GM19372 (cell line): Measurements from ENCODE around the gene IFIH1.

ENCODE experiments used
- ATAC-seq: cut with Tn5 transposase; IDR thresholded peaks from one replicate; pipeline ENCODE4 v1.9.1; 2021; ENCODE audit warnings: mild to moderate bottlenecking, low read depth, moderate library complexity; ENCODE audit not compliant: unreplicated experiment

IFIH1 gene

DNA sequence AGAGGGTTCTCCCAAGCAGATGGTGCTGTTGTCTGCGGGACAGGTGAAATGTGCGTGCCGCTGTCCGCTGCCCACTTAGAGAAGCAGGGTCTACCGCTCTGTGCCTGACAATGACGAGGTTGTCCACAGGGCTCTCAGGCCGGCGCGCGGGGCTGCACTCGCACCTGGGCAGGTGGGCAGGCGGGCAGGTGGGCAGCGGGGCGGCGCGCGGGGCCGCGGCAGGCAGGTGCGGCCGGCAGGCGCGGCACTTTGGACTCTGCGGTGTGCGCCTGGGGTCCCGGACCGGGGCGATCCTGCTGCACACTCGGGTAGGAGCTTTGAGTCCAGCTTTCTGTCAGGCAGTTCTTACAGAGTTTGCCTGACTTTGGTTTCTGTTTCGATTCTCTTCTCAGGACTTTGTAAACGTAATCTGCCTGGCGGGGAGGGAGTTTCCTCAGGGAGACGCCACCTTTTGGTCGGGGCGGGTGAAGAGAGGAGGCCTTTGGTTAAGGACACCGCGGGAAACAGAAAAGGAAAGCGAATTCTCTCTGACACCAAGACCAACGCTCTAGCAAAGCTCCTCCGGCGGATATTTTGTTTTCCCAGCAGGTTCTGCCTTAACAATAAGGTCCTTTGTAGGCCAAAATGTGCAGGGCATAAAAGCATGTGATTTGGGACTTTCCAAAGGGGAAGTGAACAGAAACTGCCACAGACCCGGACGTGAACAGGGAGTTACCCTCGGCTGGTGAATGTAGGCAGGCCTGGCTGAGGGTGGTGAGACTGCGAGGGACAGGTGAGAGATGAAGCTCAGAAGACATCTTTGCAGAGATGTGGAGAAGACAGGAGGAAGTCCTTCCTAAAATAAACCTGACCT lies at the start of gene IFIH1:
IFIH1 (minus strand) TSS at position 357 of the 853 bp plus-strand sequence. CDS start 377 bp downstream, outside the sequence.
- peak; percentile 71 for ATAC-seq

DNA sequence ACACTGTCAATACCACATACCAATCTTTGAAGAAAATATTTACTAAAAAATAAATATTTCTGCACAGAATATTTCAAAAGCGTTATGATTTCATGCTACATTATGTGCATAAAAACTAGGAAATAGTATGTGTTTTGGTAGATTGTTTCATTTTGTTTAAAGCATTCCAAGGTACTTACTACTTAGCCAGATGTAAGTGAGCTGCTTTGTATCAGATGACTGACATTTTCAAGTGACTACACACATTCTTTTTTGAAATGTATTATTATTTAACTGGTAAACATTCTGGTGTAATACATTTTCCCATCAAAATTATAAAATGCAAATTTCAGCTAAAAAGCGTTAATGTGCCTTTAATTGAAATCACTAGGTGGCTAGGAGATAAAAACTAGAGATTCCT lies 46.9 kb upstream of the IFIH1 start:
- ATAC-seq, result no peak

DNA sequence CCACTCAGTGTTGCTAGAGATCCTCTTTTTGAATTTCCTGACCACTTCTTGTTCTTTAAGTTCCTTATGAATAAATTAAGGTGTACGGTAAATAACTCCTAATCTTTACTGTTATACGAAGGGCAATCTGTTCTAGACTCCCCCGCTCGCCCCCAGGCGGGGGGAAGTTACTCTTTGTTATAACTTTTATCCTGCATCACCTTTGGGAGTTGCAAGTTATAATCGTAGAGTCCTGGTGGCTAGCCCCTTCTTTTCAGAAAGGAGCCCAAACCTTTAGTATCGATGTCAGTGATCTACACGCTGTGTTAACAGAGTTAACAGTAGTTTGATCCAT lies 26.1 kb upstream of the IFIH1 start:
- ATAC-seq, result no peak

DNA sequence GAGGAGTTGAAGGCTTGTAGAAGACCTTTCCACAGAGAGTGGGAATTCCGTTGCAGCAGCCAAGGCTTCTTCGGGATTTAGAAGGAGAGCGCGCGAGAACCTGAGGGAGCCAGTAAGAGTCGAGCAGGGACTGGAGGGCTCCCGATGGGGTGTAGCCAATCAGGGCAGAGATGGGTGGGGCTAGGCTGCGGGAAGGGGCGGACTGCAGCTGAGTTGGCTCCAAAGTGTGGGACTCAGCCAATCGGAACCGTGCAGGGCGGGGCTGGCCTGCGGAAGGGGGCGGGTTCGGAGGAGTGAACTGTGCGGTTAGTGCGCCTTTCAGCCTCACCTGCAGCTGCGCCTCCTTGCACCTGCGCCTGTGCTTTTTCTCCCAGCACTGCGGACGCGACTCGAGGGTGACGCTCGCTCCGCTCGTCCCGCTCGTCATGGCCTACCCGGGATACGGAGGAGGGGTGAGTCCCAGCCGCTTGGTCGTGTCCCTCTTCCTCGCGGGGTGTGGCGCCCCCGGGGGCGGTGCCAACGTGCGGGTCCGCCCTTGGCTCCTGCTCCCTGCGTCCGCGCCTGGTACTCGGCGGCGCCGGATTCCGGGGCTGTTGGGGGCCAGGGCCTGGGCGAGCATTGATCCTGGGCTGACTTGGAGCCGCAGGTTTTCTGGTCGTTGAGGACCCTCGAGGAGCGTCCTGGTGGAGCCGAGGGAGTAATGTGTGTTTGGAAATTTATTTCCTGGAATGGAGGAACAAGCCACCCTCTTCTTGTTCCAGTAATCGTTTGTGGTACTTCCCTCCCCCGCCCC lies 25.5 kb upstream of the IFIH1 start, which contains the start of gene GCA:
GCA (plus strand) TSS at position 309 of the 793 bp plus-strand sequence; CDS start at position 426, 117 bp downstream.
- peak; percentile 96 for ATAC-seq

DNA sequence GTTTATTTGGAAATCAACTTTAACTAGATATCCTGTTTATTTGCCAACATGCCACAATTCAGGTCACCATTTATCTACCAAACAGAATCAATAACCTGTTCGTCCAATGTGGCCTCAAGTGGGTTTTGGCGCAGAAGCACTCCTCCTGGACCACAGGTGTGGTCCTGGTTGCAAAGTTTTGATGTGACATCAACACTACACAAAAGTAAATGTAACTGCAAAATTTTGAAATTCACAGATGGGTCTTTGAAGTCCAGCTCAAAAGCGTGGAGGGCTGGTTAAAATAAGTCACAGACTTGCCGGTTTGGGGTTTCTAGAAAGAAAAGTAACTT lies 25.0 kb upstream of the IFIH1 start:
- ATAC-seq, result peak; percentile 1

DNA sequence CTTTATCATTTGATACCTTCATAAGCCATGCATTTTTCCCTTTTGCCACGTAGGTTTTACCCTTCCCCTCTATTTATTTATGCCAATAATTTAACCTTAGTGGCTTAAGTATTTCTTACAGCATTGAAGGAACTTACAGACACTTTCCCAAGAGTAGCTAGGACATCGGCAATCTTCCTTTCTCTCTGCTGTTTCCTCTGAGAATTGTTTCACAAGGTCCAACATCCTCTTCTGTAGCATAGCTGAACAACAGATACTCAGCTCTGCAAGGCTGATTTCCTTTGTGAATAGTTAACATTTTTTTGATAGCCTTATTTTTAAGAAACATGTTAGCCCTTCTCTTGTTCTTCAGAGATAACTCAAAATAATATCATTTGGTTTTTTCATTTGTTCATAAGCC lies 24.4 kb upstream of the IFIH1 start:
- no peak for ATAC-seq

DNA sequence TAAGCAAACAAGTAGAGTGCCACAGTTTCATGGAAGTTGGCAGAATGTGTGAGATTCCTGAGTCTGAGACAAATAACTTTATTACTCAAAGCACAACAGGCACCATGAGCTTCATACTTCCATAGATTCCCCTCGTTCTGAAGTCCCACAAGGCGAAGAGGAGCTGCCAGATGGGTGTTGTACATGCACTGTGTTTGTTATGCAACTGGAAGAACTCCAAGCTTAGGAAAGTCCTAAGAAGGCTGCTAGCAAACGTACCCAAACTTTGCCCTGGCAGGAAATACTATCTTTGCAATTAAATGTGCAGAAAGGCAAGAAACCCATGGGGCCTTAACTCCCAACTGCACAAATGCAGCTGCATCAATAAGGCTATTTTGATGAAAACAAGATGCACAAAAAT lies 23.8 kb upstream of the IFIH1 start:
- no peak for ATAC-seq

DNA sequence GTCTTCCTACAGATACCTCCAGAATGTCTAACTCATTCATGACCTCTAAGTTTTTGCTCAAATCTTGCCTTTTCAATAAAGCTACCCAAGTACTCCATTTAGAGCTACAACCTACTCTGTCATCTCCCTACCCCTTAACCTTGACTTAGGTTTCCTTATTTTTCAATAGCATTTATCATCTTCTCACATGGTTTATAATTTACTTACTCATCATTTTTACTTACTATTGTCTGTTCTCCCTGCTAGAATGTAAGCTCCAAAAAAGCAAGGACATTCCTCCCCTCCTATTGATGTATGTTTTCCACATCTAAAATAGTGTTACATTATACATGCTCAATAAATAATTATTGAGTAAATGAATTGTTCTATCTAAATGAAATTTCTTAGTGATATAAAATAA lies 22.3 kb upstream of the IFIH1 start:
- ATAC-seq, result no peak

DNA sequence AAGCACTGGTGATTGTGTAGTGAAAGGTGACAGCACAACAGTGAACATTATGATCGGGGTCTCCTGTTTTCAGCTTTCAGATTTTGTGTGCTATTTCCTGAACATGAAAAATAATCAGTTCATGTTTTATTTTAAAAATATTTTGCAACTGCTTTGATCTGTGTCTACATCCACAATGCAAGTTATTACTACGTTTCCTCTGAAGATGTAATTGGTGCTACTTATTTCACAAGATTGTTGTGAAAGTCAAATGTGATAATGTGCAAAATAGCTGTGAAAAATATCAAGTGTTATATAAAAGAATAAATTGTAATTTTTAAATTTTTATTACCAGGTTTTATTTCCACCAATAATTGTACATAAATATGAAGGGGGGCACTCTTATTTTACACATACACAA lies 19.4 kb upstream of the IFIH1 start:
- no peak for ATAC-seq

DNA sequence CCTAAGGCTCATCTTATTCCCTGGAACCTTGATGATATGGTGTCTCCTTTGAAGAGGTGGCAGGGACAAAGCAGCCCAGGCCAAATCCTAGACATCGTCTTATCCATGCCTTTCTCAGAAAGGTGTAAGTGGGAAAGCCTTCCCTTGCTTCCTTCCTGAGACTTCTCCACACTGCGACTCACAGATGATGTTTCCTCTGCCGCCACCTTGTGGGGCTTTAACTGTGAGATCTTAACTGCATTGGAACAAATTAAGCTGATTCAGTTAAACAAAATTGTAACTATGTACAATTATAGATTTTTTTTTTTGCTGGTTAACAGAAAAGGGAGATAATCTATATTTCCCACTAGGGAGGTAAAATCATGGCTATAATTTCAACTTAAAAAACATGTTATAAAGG lies 15.5 kb upstream of the IFIH1 start:
- ATAC-seq, result no peak

DNA sequence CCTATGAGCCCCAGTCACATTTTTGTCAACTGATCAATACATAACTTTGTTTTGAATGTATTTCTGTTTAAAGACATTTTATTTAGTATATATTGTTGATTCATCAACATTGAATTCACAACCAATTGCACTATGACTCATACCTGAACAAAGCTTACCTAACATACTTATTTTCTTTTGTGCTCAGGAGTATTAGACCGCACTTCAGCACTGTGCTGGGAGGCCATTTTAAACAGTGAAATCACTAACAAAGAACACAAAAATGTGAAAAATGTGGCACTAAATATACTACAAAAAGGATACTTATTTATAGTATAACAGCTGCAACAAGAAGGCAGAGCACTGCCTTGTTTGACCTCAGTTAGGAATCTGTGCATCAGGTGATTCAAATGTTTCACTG lies 12.4 kb upstream of the IFIH1 start:
- ATAC-seq, result no peak

DNA sequence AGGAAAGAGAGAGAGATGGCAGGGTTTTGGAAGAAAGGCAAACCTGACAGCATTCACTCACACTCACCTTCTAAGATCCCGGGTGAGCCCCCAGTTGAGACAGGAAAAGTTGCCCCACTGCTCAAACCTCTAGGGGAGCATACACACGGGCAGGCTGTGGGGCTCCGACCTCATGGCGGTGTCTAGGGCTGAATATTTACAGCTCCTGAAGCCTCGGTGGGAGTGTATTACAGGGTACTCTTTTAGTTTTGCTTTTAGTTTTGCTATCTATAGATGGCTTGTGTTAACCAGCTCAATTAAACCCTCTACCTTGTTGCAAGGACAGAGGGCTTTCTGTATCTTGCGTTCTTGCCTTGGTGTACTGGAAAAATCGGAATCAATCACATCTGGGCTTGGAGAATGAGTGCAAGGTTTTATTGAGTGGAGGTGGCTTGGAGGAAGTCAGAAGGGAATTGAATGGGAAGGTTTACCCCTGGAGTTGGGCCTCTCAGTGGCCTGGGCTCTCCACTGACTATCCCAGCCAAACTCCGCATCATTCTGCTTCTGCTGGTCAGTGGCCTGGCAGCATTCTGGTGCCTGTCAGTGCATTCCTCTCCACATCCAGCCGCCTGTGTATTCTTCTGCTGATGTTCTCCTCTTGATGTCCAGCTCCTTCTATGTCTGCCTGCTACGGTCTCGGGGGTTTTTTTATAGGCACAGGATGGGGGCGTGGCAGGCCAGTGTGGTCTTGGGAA lies 10.1 kb upstream of the IFIH1 start:
- ATAC-seq, result peak; percentile 87

DNA sequence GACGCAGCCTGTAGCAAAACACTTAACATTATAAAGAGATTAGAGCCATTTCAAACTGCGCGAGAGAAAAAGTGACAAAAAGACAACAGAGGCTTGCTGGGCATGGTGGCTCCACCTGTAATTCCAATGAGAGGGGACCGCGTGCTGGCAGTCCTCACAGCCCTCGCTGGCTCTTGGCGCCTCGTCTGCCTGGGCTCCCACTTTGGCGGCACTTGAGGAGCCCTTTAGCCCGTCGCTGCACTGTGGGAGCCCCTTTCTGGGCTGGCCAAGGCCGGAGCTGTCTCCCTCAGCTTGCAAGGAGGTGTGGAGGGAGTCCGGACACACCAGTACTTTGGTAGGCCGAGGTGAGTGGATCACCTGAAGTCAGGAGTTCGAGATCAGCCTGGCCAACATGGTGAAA lies 9.3 kb upstream of the IFIH1 start:
- ATAC-seq, result no peak

DNA sequence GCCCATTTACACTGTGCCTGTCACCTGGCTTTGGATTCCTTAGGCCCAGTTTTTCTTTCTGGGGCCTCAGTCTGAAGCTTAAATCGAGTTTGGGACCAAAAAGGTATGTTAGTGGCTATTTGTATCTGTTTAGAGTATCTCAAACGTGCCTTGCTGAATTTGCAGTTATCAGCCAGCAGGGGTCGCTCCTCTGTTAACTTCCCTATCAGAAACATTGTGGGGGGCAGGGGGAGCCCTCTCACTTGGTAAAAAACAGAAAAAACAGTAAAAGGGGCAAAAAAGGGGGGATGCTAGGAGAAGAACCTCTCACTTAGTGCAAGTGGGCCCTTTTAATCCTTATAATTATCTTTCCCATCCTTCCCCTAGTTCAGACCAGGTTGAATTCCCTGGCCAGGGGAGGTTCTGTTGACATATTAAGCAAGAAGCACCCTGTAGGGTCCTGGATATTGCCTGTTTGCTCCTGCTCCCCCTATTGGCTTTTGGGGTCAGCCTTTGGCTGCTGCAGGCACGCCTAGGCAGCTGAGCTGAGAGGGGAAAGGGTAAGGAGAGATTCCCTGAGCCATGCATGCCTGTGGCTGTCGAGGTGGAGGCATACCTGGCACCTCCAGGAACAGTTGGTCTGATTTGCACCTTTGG lies 8.8 kb upstream of the IFIH1 start:
- ATAC-seq, result no peak

DNA sequence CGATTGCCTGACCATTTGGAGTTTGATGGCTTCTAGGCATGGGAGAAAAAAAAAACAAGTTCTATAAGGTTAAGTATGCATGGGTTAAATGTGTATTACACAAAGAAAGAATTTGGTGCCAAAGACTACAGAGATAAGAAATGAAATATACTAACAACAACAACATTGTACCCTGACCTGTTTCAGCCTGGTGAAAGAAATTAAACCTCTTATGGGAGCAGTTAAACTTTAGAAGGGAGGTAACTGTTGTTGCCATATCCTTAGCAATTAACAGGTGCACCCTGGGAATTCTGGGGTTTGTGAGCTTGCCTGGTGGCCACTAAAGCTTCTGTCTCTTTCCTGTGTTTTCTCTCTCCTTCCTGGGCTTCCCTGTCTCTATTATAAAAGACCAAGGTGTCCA lies 6.5 kb upstream of the IFIH1 start:
- no peak for ATAC-seq

DNA sequence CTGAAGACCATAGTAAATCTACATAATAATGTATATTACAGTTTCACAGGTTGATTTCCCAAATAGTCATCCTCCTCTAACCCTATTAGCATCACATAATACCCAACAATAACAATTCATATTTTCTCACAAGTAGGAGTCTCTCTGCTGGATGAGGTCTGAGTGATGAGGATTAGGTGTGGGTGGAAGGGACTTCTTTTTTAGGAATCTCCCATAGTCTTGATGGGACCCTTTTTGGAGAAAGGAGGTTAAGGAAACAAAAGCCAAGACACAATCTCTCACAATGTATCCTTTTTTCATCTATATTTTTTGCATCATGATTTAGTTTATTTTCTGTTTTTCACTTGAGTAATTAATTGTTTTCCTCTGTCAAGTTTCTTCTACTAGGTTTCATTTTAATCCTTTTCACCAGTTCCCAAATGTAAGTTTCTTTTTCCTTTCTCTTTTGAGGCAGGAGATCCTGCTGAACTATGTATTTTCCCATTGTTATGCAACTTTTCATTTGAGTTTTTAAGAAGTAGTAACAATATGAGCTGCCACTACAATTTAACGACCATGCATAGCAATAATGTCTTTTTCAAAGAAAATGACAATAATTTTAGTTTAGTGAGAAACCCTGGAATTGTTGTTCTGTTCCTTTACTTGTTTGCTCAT lies 2.5 kb upstream of the IFIH1 start:
- no peak for ATAC-seq

DNA sequence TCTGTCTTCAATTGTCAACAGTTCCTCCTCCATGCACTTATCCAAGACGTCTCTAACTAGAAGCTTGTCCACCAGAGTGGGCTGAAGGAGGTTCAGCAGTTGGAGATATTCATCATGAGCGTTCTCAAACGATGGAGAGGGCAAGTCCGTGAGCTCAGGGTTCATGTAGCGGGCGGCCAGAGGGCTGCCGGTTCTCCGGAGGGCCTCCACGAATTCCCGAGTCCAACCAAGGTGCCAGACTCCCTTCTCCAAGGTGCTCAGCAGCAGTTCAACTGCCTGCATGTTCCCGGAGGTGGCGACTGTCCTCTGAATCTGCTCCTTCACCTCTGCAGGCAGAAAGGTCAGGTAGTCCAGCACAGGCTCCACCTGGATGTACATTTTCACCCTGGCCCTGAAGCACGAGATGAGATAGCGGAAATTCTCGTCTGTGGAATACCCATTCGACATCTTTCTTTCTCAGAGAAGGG lies 590 bp downstream of the IFIH1 start:
- ATAC-seq, result peak; percentile 8

DNA sequence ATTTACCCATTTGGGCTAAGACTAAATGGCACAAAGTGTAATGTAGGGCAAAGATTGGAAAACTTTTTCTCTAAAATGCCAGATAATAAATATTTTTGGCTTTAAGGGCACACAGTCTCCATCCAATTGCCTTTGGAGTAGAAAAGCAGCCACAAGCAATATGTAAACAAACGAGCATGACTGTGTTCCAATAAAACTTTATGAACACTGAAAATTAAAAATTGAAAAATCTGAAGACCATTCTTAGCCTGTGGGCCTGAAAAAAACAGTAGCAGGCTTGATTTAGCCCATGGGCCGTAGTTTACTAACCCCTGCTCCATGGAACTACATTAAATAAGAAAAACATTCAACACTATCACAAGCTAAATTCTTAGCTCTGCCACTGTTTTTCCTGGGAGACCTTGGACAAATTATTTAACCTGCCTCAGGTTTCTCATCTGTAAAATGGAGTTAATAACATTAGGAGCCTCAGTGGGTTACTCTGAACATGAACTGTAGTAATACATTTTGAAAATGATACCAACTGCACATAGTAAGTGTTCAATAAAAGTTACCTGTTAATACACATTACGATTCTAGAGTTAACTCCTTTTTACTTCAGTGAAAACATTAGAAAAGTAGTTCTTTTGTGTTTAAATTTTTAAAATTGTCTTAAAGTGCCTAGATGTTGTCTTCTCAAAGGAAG lies 1.3 kb downstream of the IFIH1 start:
- ATAC-seq, result no peak

DNA sequence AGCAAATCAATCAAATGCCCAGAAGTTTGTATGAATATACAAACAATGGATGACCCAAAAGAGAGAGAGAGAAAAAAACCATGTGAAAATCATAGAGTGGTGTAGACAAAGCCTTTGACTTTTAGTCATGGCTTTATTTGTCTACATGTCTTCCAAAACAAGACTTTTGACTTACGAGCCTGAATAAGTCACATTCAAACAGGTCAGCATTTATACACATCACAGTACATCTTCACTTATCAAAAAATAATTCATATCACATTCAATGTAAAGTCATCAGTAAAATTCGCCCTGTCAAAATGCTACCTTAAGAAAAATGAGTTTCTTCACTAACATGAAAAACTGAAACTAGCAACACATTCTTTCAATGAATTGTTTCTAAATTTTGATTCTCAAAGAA lies 1.9 kb downstream of the IFIH1 start:
- no peak for ATAC-seq

DNA sequence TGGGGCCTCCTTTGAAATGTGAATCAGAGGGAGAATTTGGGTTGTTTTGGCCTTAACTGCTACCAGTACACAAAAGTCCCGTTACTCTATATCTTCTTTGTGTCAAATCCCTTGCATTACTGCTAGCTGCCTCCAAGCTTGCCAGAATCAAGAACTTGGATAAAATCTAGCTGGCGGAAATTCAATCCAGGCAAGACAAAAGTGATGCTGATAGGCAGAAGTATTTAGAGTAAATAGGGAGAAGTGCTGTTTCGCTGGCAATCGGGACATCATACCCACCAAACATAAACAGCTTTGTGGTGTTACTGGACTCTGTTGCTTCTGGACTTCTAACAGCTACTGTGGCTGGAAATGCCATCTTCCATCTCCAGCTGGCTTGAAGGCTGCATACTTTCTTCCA lies 2.5 kb downstream of the IFIH1 start:
- no peak for ATAC-seq
